ENCODE results near the gene SEPTIN11.

SEPTIN11 gene

GRCh38 chr4:76949276-76950051, at the start of gene SEPTIN11:
Gene SEPTIN11, plus strand, starts transcription at chr4:76949752. Its CDS starts 152 bp downstream, at chr4:76949904.
- DNase-seq (ENCODE audit: low read depth, low spot score) = peak; percentile 87

GRCh38 chr4:76902233-76902890, 47.2 kb upstream of the SEPTIN11 start:
- DNase-seq (ENCODE audit: low read depth, low spot score) = no peak

- DNase-seq (ENCODE audit: low read depth, low spot score) = no peak
These were observed 44.8 kb upstream of the SEPTIN11 start for GRCh38 chr4:76904646-76905190.

- DNase-seq (ENCODE audit: low read depth, low spot score) = no peak
These were observed 44.0 kb upstream of the SEPTIN11 start for GRCh38 chr4:76905521-76905920.

GRCh38 chr4:76909711-76910110, 39.8 kb upstream of the SEPTIN11 start:
- no peak for DNase-seq (ENCODE audit: low read depth, low spot score)

GRCh38 chr4:76920715-76921114, 28.8 kb upstream of the SEPTIN11 start:
- no peak for DNase-seq (ENCODE audit: low read depth, low spot score)

- DNase-seq (ENCODE audit: low read depth, low spot score) = no peak
These were observed 25.8 kb upstream of the SEPTIN11 start for GRCh38 chr4:76923619-76924357.

- DNase-seq (ENCODE audit: low read depth, low spot score) = no peak
These were observed 22.7 kb upstream of the SEPTIN11 start for GRCh38 chr4:76926841-76927240.

- DNase-seq (ENCODE audit: low read depth, low spot score) = no peak
These were observed 18.9 kb upstream of the SEPTIN11 start for GRCh38 chr4:76930685-76931084.

- no peak for DNase-seq (ENCODE audit: low read depth, low spot score)
These were observed 18.5 kb upstream of the SEPTIN11 start for GRCh38 chr4:76931087-76931486.

GRCh38 chr4:76931576-76932276, 17.8 kb upstream of the SEPTIN11 start:
- no peak for DNase-seq (ENCODE audit: low read depth, low spot score)

- no peak for DNase-seq (ENCODE audit: low read depth, low spot score)
These were observed 10.4 kb upstream of the SEPTIN11 start for GRCh38 chr4:76939184-76939583.

- no peak for DNase-seq (ENCODE audit: low read depth, low spot score)
These were observed 6.4 kb upstream of the SEPTIN11 start for GRCh38 chr4:76943129-76943620.

- DNase-seq (ENCODE audit: low read depth, low spot score) = no peak
These were observed 5.8 kb upstream of the SEPTIN11 start for GRCh38 chr4:76943790-76944189.

GRCh38 chr4:76947369-76947768, 2.2 kb upstream of the SEPTIN11 start:
- DNase-seq (ENCODE audit: low read depth, low spot score) = no peak

- DNase-seq (ENCODE audit: low read depth, low spot score) = no peak
These were observed 893 bp upstream of the SEPTIN11 start for GRCh38 chr4:76948443-76949275.

- no peak for DNase-seq (ENCODE audit: low read depth, low spot score)
These were observed 752 bp downstream of the SEPTIN11 start for GRCh38 chr4:76950052-76950955.

- DNase-seq (ENCODE audit: low read depth, low spot score) = no peak
These were observed 1.6 kb downstream of the SEPTIN11 start for GRCh38 chr4:76950956-76951671.

GRCh38 chr4:76951672-76952010, 2.1 kb downstream of the SEPTIN11 start:
- no peak for DNase-seq (ENCODE audit: low read depth, low spot score)

Measured in smooth muscle cell of the brain vasculature (primary cell).